ENCODE measurements around the gene NELFCD. TPM values are rescaled to one million over a fixed set of nuclear protein-coding genes. Genes with fewer than 3 reads are reported as not detected.
A peak's percentile ranks its signal among the peaks of the same experiment; 100 is the strongest.

The NELFCD gene
- total RNA-seq, 1 experiment from 2014 or later: 144 TPM

DNA sequence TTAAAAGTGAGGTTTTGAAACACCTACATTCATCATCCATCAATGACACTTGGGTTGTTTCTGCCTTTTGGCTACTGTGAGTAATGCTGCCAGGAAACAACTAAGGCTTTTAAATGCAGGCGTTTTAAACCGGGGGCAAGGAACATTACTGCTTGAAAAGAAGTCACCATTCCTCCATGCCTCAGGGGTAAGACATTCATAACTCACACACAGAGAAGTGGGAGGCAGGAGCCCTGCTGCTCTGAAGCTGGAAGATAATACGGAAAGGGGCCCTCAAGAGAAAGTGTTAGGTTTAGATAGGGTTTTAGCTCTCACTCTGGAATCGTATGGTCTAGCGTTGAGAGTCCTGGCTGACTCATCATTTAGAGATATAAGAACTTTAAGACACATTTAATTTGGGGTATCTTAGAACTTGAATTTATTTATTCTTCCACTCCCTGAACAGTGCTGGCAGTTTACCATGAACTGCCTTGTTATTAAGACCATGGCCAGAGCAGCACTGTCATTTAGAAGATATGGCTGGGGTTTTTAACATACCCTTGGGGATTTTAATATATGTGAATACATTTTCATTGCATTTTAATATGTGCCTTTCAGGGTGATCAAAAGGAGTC, 40.0 kb downstream of the NELFCD start:
- no peaks in the 10 kb centered on the region for H3K9me2 ChIP-seq (replicated peaks; ENCODE audit: low read length)
- H3K36me3 ChIP-seq (ENCODE audit: low read depth, low read length): peaks cover 23% of the 10 kb centered on the region
- BruUV-seq (replicated peaks): no TSS peak
- H3K79me2 ChIP-seq (ENCODE audit: low read length): peaks cover 15% of the 10 kb centered on the region
- 0 out of 2 replicates have a peak, but pooled peaks cover under 1% of the 10 kb centered on the region for H4K20me1 ChIP-seq (ENCODE audit: low read length)
- peaks cover 17% of the 10 kb centered on the region for H3K4me1 ChIP-seq (ENCODE audit: insufficient read depth, low read length)
- no peaks in the 10 kb centered on the region for H3K9me3 ChIP-seq (ENCODE audit: low read length)
- H3K4me2 ChIP-seq (ENCODE audit: low read length): peak overlapping the region; percentile 4; the same call in 1 of the 2 replicates
- TF ChIP-seq, protein P1, sequence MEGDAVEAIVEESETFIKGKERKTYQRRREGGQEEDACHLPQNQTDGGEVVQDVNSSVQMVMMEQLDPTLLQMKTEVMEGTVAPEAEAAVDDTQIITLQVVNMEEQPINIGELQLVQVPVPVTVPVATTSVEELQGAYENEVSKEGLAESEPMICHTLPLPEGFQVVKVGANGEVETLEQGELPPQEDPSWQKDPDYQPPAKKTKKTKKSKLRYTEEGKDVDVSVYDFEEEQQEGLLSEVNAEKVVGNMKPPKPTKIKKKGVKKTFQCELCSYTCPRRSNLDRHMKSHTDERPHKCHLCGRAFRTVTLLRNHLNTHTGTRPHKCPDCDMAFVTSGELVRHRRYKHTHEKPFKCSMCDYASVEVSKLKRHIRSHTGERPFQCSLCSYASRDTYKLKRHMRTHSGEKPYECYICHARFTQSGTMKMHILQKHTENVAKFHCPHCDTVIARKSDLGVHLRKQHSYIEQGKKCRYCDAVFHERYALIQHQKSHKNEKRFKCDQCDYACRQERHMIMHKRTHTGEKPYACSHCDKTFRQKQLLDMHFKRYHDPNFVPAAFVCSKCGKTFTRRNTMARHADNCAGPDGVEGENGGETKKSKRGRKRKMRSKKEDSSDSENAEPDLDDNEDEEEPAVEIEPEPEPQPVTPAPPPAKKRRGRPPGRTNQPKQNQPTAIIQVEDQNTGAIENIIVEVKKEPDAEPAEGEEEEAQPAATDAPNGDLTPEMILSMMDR (conservative IDR thresholded peaks at IDR 0.05; ENCODE audit: low read depth, low read length): no peak
- TF ChIP-seq EZH2 (IDR thresholded peaks at IDR 0.05; ENCODE audit: low read length, unreplicated experiment) (no peak), EZH2phosphoT487 (IDR thresholded peaks at IDR 0.05; ENCODE audit: borderline replicate concordance, low read length) (no peak)
- no peaks in the 10 kb centered on the region for H3F3A ChIP-seq (ENCODE audit: low read length, unreplicated experiment)
- H2AFZ ChIP-seq (ENCODE audit: low read length): no peak overlapping the region
- H3K4me3 ChIP-seq (ENCODE audit: low read length): no peak overlapping the region
- H3K27me3 ChIP-seq (ENCODE audit: low read length): no peaks in the 10 kb centered on the region
- H3K27ac ChIP-seq (ENCODE audit: low read length): no peak overlapping the region
- intact Hi-C loops (cut with micrococcal nuclease): loop anchor here (1.0 kb wide), 1 partner anchor 8 kb away; no protein-coding TSS in a partner anchor
- H3K9ac ChIP-seq (ENCODE audit: low read length): no peak overlapping the region
- ChIA-PET POLR2A (ENCODE audit: unreplicated experiment) (interaction anchor here (0.6 kb wide), 1 partner anchor 679 kb away, joined by 10 read pairs; no protein-coding TSS in a partner anchor), CTCF (no interaction called here)
- DNase-seq (peak; percentile 73), ATAC-seq (peak; percentile 66)

- no peak for ATAC-seq
- Histone ChIP-seq H3K79me2 (ENCODE audit: low read length) (peaks cover 32% of the 10 kb centered on the region), H3K9me2 (replicated peaks; ENCODE audit: low read length) (no peaks in the 10 kb centered on the region), H2AFZ (ENCODE audit: low read length) (no peak overlapping the region), H3K36me3 (ENCODE audit: low read depth, low read length) (peaks cover 40% of the 10 kb centered on the region), H3K27me3 (ENCODE audit: low read length) (no peaks in the 10 kb centered on the region), H4K20me1 (ENCODE audit: low read length) (peaks cover 16% of the 10 kb centered on the region), H3K27ac (ENCODE audit: low read length) (no peak overlapping the region), H3K9me3 (ENCODE audit: low read length) (no peaks in the 10 kb centered on the region), H3K4me2 (ENCODE audit: low read length) (no peak overlapping the region), H3K4me3 (ENCODE audit: low read length) (no peak overlapping the region), H3F3A (ENCODE audit: low read length, unreplicated experiment) (no peaks in the 10 kb centered on the region), H3K4me1 (ENCODE audit: insufficient read depth, low read length) (peaks cover 12% of the 10 kb centered on the region), H3K9ac (ENCODE audit: low read length) (no peak overlapping the region)
- intact Hi-C loops (cut with micrococcal nuclease): no loop called here
- no peak for DNase-seq
- TF ChIP-seq EZH2phosphoT487 (IDR thresholded peaks at IDR 0.05; ENCODE audit: borderline replicate concordance, low read length): no peak
- TF ChIP-seq, protein P1 (conservative IDR thresholded peaks at IDR 0.05; ENCODE audit: low read depth, low read length): no peak
- no peak for TF ChIP-seq EZH2 (IDR thresholded peaks at IDR 0.05; ENCODE audit: low read length, unreplicated experiment)
- POLR2A ChIA-PET (ENCODE audit: unreplicated experiment): no interaction called here
- BruUV-seq (replicated peaks): no TSS peak
- CTCF ChIA-PET: no interaction called here
Measured at GRCh38 chr20:59022754-59023153, 41.7 kb downstream of the NELFCD start.

DNA sequence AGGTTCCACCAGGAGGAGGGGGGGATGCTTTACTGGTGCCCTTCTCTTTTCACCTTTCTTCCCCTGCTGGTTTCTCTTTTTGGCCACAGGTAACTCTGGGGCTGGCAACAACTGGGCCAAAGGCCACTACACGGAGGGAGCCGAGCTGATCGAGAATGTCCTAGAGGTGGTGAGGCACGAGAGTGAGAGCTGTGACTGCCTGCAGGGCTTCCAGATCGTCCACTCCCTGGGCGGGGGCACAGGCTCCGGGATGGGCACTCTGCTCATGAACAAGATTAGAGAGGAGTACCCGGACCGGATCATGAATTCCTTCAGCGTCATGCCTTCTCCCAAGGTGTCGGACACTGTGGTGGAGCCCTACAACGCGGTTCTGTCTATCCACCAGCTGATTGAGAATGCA, 42.6 kb downstream of the NELFCD start:
- no peak for TF ChIP-seq EZH2phosphoT487 (IDR thresholded peaks at IDR 0.05; ENCODE audit: borderline replicate concordance, low read length)
- no peak for TF ChIP-seq EZH2 (IDR thresholded peaks at IDR 0.05; ENCODE audit: low read length, unreplicated experiment)
- TF ChIP-seq, protein P1 (conservative IDR thresholded peaks at IDR 0.05; ENCODE audit: low read depth, low read length): no peak
- CTCF ChIA-PET: no interaction called here
- Histone ChIP-seq H3K27me3 (ENCODE audit: low read length) (no peaks in the 10 kb centered on the region), H2AFZ (ENCODE audit: low read length) (no peak overlapping the region), H3K27ac (ENCODE audit: low read length) (no peak overlapping the region), H3K4me1 (ENCODE audit: insufficient read depth, low read length) (peaks cover 20% of the 10 kb centered on the region), H3K4me2 (ENCODE audit: low read length) (no peak overlapping the region), H3F3A (ENCODE audit: low read length, unreplicated experiment) (no peaks in the 10 kb centered on the region), H4K20me1 (ENCODE audit: low read length) (peaks cover 24% of the 10 kb centered on the region), H3K4me3 (ENCODE audit: low read length) (no peak overlapping the region), H3K36me3 (ENCODE audit: low read depth, low read length) (peaks cover 49% of the 10 kb centered on the region), H3K9ac (ENCODE audit: low read length) (no peak overlapping the region), H3K9me3 (ENCODE audit: low read length) (no peaks in the 10 kb centered on the region), H3K9me2 (replicated peaks; ENCODE audit: low read length) (no peaks in the 10 kb centered on the region), H3K79me2 (ENCODE audit: low read length) (peaks cover 41% of the 10 kb centered on the region)
- DNase-seq (no peak), ATAC-seq (no peak)
- BruUV-seq (replicated peaks): no TSS peak
- intact Hi-C loops (cut with micrococcal nuclease): no loop called here
- POLR2A ChIA-PET (ENCODE audit: unreplicated experiment): no interaction called here

Measured in PC-3 (cell line).